Astrocyte (in vitro differentiated cells and primary cell): ENCODE data around the gene SULT6B1.

ENCODE experiments used
- EZH2 ChIP-seq: IDR thresholded peaks from 2 replicates; pipeline ENCODE4 v1.6.1; 2012; ENCODE audit warnings: mild to moderate bottlenecking, low read length, inconsistent platforms; ENCODE audit not compliant: insufficient read depth
- TF ChIP-seq, protein P1 (sequence below): IDR thresholded peaks from 2 replicates; pipeline ENCODE4 v1.5.1; 2011; ENCODE audit warnings: low read depth, mild to moderate bottlenecking, inconsistent platforms, low read length, moderate library complexity; ENCODE audit not compliant: insufficient read depth

DNA sequence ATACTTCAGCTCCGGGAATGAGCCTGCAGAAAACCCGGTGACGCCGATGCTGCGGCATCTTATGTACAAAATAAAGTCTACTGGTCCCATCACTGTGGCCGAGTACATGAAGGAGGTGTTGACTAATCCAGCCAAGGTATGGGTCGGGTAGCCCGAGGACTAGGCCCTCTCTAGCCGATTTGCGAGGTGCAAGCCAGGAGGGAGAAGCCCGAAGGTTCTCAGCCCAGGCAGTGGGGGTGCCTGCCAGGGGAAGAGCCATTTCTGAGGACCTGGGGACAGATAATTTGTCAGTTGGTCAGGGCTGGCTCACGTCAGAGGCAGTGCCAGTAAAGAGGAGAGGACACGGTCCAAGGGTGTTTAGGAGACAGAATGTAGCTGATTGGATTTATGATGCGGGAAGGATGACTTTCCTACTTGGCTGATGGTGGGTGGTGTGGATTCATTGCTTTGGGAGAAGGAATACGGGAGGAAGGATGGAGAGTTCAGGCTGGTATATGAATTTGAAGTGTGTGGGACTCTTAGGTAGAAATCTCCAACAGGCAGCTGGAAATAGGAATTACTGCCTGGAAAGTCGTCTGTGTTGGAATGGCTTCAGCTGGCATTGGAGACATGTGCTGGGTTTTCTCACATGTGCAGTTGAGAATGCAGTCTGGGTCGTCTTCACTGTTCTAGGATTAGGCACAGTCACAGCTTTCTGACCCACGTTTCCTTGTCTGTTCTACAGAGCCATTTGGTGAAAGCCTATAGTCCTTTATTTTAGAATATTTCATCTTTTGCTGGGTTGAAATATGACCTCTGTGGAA lies 43.9 kb upstream of the SULT6B1 start:
- TF ChIP-seq, protein P1, sequence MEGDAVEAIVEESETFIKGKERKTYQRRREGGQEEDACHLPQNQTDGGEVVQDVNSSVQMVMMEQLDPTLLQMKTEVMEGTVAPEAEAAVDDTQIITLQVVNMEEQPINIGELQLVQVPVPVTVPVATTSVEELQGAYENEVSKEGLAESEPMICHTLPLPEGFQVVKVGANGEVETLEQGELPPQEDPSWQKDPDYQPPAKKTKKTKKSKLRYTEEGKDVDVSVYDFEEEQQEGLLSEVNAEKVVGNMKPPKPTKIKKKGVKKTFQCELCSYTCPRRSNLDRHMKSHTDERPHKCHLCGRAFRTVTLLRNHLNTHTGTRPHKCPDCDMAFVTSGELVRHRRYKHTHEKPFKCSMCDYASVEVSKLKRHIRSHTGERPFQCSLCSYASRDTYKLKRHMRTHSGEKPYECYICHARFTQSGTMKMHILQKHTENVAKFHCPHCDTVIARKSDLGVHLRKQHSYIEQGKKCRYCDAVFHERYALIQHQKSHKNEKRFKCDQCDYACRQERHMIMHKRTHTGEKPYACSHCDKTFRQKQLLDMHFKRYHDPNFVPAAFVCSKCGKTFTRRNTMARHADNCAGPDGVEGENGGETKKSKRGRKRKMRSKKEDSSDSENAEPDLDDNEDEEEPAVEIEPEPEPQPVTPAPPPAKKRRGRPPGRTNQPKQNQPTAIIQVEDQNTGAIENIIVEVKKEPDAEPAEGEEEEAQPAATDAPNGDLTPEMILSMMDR: no peak
- no peak for TF ChIP-seq EZH2
